ENCODE results near the gene CHST15.

CHST15 gene

GRCh38 chr10:123995082-123995460 is 98.3 kb downstream of the CHST15 start:
- DNase-seq = no peak

- peak; percentile 60 to 79 (median 75) for DNase-seq
These were observed 98.8 kb downstream of the CHST15 start for GRCh38 chr10:123994417-123995081.

- DNase-seq = no peak
These were observed 99.6 kb downstream of the CHST15 start for GRCh38 chr10:123993534-123994416.

GRCh38 chr10:123991611-123992570 is 101.5 kb downstream of the CHST15 start:
- no peak for DNase-seq

GRCh38 chr10:123990889-123991288 is 102.5 kb downstream of the CHST15 start:
- DNase-seq = no peak

- no peak for DNase-seq
These were observed 104.7 kb downstream of the CHST15 start for GRCh38 chr10:123988694-123989093.

- DNase-seq = no peak
These were observed 106.7 kb downstream of the CHST15 start for GRCh38 chr10:123986736-123987135.

- no peak for DNase-seq
These were observed 119.0 kb downstream of the CHST15 start for GRCh38 chr10:123974406-123974805.

- DNase-seq = no peak
These were observed 120.7 kb downstream of the CHST15 start for GRCh38 chr10:123972481-123973401.

GRCh38 chr10:123970927-123971286 is 122.5 kb downstream of the CHST15 start:
- no peak for DNase-seq

- DNase-seq = no peak
These were observed 123.0 kb downstream of the CHST15 start for GRCh38 chr10:123970207-123970926.

GRCh38 chr10:123967626-123968243 is 125.7 kb downstream of the CHST15 start:
- peak in 2 of 4 experiments; percentile 5 to 8 for DNase-seq

- DNase-seq = no peak
These were observed 126.5 kb downstream of the CHST15 start for GRCh38 chr10:123966896-123967231.

GRCh38 chr10:123965973-123966895 is 127.2 kb downstream of the CHST15 start:
- no peak for DNase-seq

GRCh38 chr10:123964953-123965352 is 128.4 kb downstream of the CHST15 start:
- DNase-seq = no peak

- no peak for DNase-seq
These were observed 130.5 kb downstream of the CHST15 start for GRCh38 chr10:123962756-123963530.

GRCh38 chr10:123958241-123958640 is 135.2 kb downstream of the CHST15 start:
- DNase-seq = no peak

Data from activated naive CD4-positive, alpha-beta T cell (primary cell).